ENCODE results near the gene HSPA12A.

GRCh38 chr10:116722736-116723427 lies 19.5 kb downstream of the HSPA12A start:
- TF ChIP-seq CTCF (IDR thresholded peaks at IDR 0.05) (no peak), POLR2AphosphoS5 (IDR thresholded peaks at IDR 0.05) (no peak), POLR2A (IDR thresholded peaks at IDR 0.05) (no peak), EP300 (IDR thresholded peaks at IDR 0.05) (no peak)
